ENCODE data around the gene OXCT2. TPM values are rescaled to one million over a fixed set of nuclear protein-coding genes. Genes with fewer than 3 reads are reported as not detected.

Gene OXCT2
- total and polyA plus RNA-seq, 2 experiments from 2014 or later, result 0.21 TPM; not detected in 1

- TF ChIP-seq CTCF (IDR thresholded peaks at IDR 0.05; ENCODE audit: low read depth, low read length), result no peak
- no peaks in the 10 kb centered on the region for H3K4me1 ChIP-seq (ENCODE audit: low read depth)
- no peaks in the 10 kb centered on the region for H3K36me3 ChIP-seq
- H3K4me3 ChIP-seq, result no peak overlapping the region
- H3K27ac ChIP-seq, result no peak overlapping the region
- DNase-seq (ENCODE audit: low read depth in 1 of 2, low spot score in 1 of 2), result no peak
- H3K27me3 ChIP-seq, result no peaks in the 10 kb centered on the region
- H3K9me3 ChIP-seq (ENCODE audit: low read depth), result no peaks in the 10 kb centered on the region
Observed at GRCh38 chr1:39761557-39762260, 9.4 kb downstream of the OXCT2 start.

DNA sequence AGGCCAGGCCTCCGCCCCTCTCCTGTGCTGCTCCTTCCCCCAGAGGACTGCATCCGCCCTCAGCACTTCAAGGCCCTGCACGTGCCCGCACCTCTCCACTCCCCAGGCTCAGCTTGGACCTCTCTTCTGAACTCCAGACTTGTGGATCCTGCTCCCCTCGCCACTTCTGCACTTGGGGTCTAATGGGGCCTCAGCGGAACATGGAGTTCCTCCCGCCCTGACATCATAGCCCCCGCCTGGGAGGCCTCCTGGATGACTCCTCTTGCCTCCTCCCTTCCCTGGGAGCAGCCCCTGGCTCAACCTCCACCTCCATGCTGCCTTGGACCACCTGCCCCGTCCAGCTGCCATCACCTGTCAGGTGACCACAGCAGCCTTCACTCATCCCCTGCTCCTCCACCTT, 10.1 kb downstream of the OXCT2 start:
- Histone ChIP-seq H3K36me3 (no peaks in the 10 kb centered on the region), H3K9me3 (ENCODE audit: low read depth) (no peaks in the 10 kb centered on the region), H3K27ac (no peak overlapping the region), H3K4me1 (ENCODE audit: low read depth) (no peaks in the 10 kb centered on the region), H3K27me3 (no peaks in the 10 kb centered on the region), H3K4me3 (no peak overlapping the region)
- no peak for TF ChIP-seq CTCF (IDR thresholded peaks at IDR 0.05; ENCODE audit: low read depth, low read length)
- no peak for DNase-seq (ENCODE audit: low read depth in 1 of 2, low spot score in 1 of 2)

- H3K27ac ChIP-seq, result no peak overlapping the region
- no peaks in the 10 kb centered on the region for H3K4me1 ChIP-seq (ENCODE audit: low read depth)
- H3K36me3 ChIP-seq, result no peaks in the 10 kb centered on the region
- H3K9me3 ChIP-seq (ENCODE audit: low read depth), result no peaks in the 10 kb centered on the region
- no peak overlapping the region for H3K4me3 ChIP-seq
- no peak for DNase-seq (ENCODE audit: low read depth in 1 of 2, low spot score in 1 of 2)
- TF ChIP-seq CTCF (IDR thresholded peaks at IDR 0.05; ENCODE audit: low read depth, low read length), result no peak
- H3K27me3 ChIP-seq, result no peaks in the 10 kb centered on the region
Observed at GRCh38 chr1:39760074-39761008, 10.8 kb downstream of the OXCT2 start.

- Histone ChIP-seq H3K27ac (no peak overlapping the region), H3K9me3 (ENCODE audit: low read depth) (no peaks in the 10 kb centered on the region), H3K36me3 (no peaks in the 10 kb centered on the region), H3K27me3 (no peaks in the 10 kb centered on the region), H3K4me1 (ENCODE audit: low read depth) (no peaks in the 10 kb centered on the region), H3K4me3 (no peak overlapping the region)
- no peak for DNase-seq (ENCODE audit: low read depth in 1 of 2, low spot score in 1 of 2)
- TF ChIP-seq CTCF (IDR thresholded peaks at IDR 0.05; ENCODE audit: low read depth, low read length), result no peak
Observed at GRCh38 chr1:39759436-39759726, 11.8 kb downstream of the OXCT2 start.

DNA sequence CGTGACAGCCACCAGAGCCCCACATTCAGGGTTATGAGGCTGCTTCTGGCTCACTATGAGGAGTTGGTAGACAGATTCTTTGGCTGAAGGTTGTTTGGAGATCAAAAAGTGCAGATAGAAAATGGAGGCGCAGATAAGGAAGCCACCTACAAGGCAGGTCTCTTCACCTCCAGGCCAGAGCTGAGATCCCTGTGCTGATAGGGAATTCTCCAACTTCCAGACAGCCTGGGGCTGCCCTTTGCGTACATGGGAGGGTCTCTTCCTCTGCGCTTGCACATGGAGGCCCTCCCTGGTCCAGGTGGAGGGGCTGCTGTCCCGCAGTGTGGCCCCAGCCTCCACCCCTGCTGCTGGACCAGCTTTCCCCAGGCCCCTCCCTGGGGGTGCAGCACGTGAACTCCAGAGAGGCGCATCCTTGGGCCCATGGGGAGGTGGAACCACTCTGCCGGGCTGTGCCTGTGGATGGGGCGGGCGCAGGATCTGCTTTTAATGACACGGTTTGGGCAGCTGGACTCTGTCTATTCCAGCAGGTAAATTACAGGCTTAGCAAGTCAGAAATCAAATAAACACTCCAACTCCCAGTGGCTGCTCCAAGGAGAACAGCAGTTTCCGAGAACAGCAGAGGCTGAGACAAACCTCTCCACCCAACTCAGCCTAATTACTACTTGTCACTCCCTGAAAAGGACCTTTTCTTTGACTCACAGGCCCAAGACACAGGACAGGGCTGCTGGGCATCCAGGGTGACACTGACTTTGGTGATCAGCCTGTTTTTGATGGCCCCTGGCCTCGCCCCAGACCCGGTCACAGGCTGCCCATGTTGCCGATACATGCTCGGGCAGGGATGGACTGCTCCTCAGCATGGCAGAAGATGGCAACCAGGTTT, 12.4 kb downstream of the OXCT2 start:
- H3K27me3 ChIP-seq, result no peaks in the 10 kb centered on the region
- no peak overlapping the region for H3K4me3 ChIP-seq
- no peaks in the 10 kb centered on the region for H3K9me3 ChIP-seq (ENCODE audit: low read depth)
- no peak for DNase-seq (ENCODE audit: low read depth in 1 of 2, low spot score in 1 of 2)
- H3K36me3 ChIP-seq, result peaks cover 3% of the 10 kb centered on the region
- H3K27ac ChIP-seq, result no peak overlapping the region
- H3K4me1 ChIP-seq (ENCODE audit: low read depth), result no peaks in the 10 kb centered on the region
- no peak for TF ChIP-seq CTCF (IDR thresholded peaks at IDR 0.05; ENCODE audit: low read depth, low read length)

Data from cardiac muscle cell (in vitro differentiated cells and primary cell).